ENCODE measurements around the gene S100A2. TPM values are rescaled to one million over a fixed set of nuclear protein-coding genes. Genes with fewer than 3 reads are reported as not detected.

The S100A2 gene
- total RNA-seq, 4 donors from 2014 or later: 1.3 to 2.2 TPM; not detected in 2

GRCh38 chr1:153588482-153588881 lies 22.8 kb upstream of the S100A2 start:
- no peak for TF ChIP-seq CTCF (IDR thresholded peaks at IDR 0.05; ENCODE audit: low read depth)

GRCh38 chr1:153587314-153587713 lies 21.7 kb upstream of the S100A2 start:
- no peak for TF ChIP-seq CTCF (IDR thresholded peaks at IDR 0.05; ENCODE audit: low read depth)

- no peak for TF ChIP-seq CTCF (IDR thresholded peaks at IDR 0.05; ENCODE audit: low read depth)
These were observed 20.7 kb upstream of the S100A2 start for GRCh38 chr1:153586347-153586746.

GRCh38 chr1:153585006-153585405 lies 19.4 kb upstream of the S100A2 start:
- no peak for TF ChIP-seq CTCF (IDR thresholded peaks at IDR 0.05; ENCODE audit: low read depth)

- no peak for TF ChIP-seq CTCF (IDR thresholded peaks at IDR 0.05; ENCODE audit: low read depth)
These were observed 18.3 kb upstream of the S100A2 start for GRCh38 chr1:153583976-153584375.

GRCh38 chr1:153578936-153579335 lies 13.3 kb upstream of the S100A2 start:
- no peak for TF ChIP-seq CTCF (IDR thresholded peaks at IDR 0.05; ENCODE audit: low read depth)

GRCh38 chr1:153578490-153578889 lies 12.8 kb upstream of the S100A2 start:
- no peak for TF ChIP-seq CTCF (IDR thresholded peaks at IDR 0.05; ENCODE audit: low read depth)
